Right lobe of liver (tissue), 6 donors: ENCODE results near the gene PHLDB3. TPM values are rescaled to one million over a fixed set of nuclear protein-coding genes. Genes with fewer than 3 reads are reported as not detected.

Experiments used
- ATAC-seq, 4 donors: fragments of 200-7000 bp; cut with Tn5 transposase; one replicate each; pipeline ENCODE4 v1.9.1; 2020; ENCODE audit warnings: mild to moderate bottlenecking in 4 of 4, moderate library complexity in 4 of 4
- DNase-seq, 3 donors: peaks; one replicate each; pipeline ENCODE4 v3.0.0-alpha.2; 2020
- H3K27ac ChIP-seq, 3 donors: fragments of 200-600 bp; one replicate each; pipeline ENCODE4 v1.8.0; 2022
- H3K27me3 ChIP-seq, 2 donors: fragments of 200-600 bp; one replicate each; pipeline ENCODE4 v1.8.0; 2022
- H3K36me3 ChIP-seq, 4 donors: fragments of 200-600 bp; sonication (generic) in 1 of 4; one replicate each; pipeline versions ENCODE4 v1.5.1 to v1.8.0; 2017 to 2022; ENCODE audit warnings: control low read depth in 1 of 4
- H3K4me1 ChIP-seq, 4 donors: fragments of 200-600 bp; sonication (generic) in 1 of 4; one replicate each; pipeline versions ENCODE4 v1.5.1 to v1.8.0; 2017 to 2022; ENCODE audit warnings: control low read depth in 1 of 4
- H3K4me3 ChIP-seq, 3 donors: fragments of 200-600 bp; one replicate each; pipeline ENCODE4 v1.8.0; 2022
- H3K9me3 ChIP-seq, 4 donors: fragments of 200-600 bp; sonication (generic) in 1 of 4; one replicate each; pipeline versions ENCODE4 v1.5.1 to v1.8.0; 2017 to 2022; ENCODE audit warnings: control low read depth in 1 of 4
- POLR2A ChIP-seq: fragments of 450-650 bp; IDR thresholded peaks from one replicate; pipeline ENCODE4 v1.6.1; 2017; ENCODE audit warnings: antibody characterized with exemption, mild to moderate bottlenecking
- WGBS: methylation state at CpG from one replicate; pipeline ENCODE4 v1.1.6; 2018; ENCODE audit warnings: low coverage, low lambda C conversion rate; ENCODE audit not compliant: insufficient coverage; ENCODE audit errors: missing lambda C conversion rate; 5-methylcytosine and 5-hydroxymethylcytosine counted together
- intact Hi-C, 2 donors: fragments of 100-400 bp; cut with DNase I; formaldehyde crosslinking; loops; one replicate each; pipeline versions ENCODE4 v1.11.2 to v1.14.1; 2022
- total RNA-seq, 6 experiments: library from RNA; depleted of rRNA in 2 of 6; stranded (reverse); fragments of >200 nt in 2 of 6; fragmentation: NEBNext Ultra II Directional in 3 of 6; extraction: Animal tissue kit (Norgen Biotek cat#: 25700) in 3 of 6; gene quantifications; one replicate each; pipeline versions ENCODE4 v1.1.0 to v1.2.4, GENCODE V29; 2016 to 2023
- TF ChIP-seq, protein P1 (sequence below), 4 donors: fragments of 200-600 bp in 3 of 4; fragments of 450-650 bp in 1 of 4; IDR thresholded peaks; one replicate each; pipeline versions ENCODE4 v1.5.1 to v1.8.0; 2016 to 2022; ENCODE audit warnings: antibody characterized with exemption in 4 of 4, mild to moderate bottlenecking in 2 of 4
- donor health status: DM: no; HTN: yes; CAD: no.
- donor health status: DM: no; HTN: no; CAD: no.
- donor health status: DM: no; HTN: no; CAD: no.
- donor health status: DM: no; HTN: yes; CAD: no.
- donor health status: DM: no; HTN: yes; CAD: no.

Gene PHLDB3
- total RNA-seq, 6 experiments from 2014 or later, result 9.6 to 15.0 (median 11.1) TPM

DNA sequence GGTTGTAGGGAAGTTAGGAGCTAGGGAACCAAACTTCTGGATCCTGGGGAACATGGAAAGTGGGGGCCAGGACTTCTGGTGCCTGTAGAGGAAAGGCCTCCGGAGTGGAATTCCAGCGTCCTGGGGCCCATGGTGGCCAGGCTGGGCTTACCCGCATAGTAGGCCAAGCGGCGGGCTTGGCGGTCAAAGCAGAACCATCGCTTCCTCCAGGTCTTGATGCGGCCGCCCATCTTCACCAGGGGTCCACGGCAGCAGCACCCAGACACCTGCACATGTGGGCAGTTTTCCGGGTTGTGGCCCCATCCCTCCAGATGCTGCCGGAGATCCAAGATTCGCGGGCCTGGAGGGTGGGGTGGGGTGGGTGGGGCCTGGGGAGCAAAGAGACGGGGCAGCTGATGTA, 25.3 kb downstream of the PHLDB3 start:
- H3K4me3 ChIP-seq, result no peak overlapping the region
- ATAC-seq, result no peak
- peaks cover 0 to 5% (median 0%) of the 10 kb centered on the region in 4 donors for H3K4me1 ChIP-seq
- no peak for TF ChIP-seq POLR2A
- TF ChIP-seq, protein P1, sequence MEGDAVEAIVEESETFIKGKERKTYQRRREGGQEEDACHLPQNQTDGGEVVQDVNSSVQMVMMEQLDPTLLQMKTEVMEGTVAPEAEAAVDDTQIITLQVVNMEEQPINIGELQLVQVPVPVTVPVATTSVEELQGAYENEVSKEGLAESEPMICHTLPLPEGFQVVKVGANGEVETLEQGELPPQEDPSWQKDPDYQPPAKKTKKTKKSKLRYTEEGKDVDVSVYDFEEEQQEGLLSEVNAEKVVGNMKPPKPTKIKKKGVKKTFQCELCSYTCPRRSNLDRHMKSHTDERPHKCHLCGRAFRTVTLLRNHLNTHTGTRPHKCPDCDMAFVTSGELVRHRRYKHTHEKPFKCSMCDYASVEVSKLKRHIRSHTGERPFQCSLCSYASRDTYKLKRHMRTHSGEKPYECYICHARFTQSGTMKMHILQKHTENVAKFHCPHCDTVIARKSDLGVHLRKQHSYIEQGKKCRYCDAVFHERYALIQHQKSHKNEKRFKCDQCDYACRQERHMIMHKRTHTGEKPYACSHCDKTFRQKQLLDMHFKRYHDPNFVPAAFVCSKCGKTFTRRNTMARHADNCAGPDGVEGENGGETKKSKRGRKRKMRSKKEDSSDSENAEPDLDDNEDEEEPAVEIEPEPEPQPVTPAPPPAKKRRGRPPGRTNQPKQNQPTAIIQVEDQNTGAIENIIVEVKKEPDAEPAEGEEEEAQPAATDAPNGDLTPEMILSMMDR (IDR thresholded peaks at IDR 0.05), result no peak
- intact Hi-C loops, result no loop called here
- peaks cover 0 to 7% (median 3%) of the 10 kb centered on the region in 4 donors for H3K36me3 ChIP-seq
- no peak overlapping the region for H3K27ac ChIP-seq
- no peaks in the 10 kb centered on the region for H3K27me3 ChIP-seq
- WGBS, result no CpG with 5 or more reads among the region's 15 CpGs
- no peaks in the 10 kb centered on the region for H3K9me3 ChIP-seq
- no peak for DNase-seq

DNA sequence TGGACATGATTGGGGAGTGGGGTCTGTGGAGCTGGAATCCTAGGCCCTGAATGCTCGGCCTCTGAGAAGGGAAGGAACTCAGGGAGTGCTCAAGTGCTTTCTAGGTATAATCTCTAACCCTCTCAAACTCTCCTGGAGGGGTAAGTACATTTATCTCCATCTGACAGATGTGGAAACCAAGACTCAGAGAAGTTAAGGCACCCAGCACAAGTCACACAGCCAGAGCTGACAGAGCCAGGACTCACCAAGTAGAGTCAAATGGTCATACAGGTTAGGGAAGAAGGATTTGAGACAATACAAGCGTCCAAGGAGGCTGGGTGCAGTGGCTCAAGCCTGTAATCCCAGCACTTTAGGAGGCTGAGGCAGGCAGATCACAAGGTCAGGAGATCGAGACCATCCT, 26.2 kb downstream of the PHLDB3 start:
- 100% methylated on average over 1 of the region's 3 CpGs for WGBS
- Histone ChIP-seq H3K9me3 (no peaks in the 10 kb centered on the region), H3K27me3 (no peaks in the 10 kb centered on the region), H3K27ac (no peak overlapping the region), H3K36me3 (peaks cover 0 to 7% (median 3%) of the 10 kb centered on the region in 4 donors), H3K4me1 (peaks cover 0 to 5% (median 0%) of the 10 kb centered on the region in 4 donors), H3K4me3 (no peak overlapping the region)
- intact Hi-C loops, result no loop called here
- TF ChIP-seq, protein P1 (IDR thresholded peaks at IDR 0.05), result no peak
- TF ChIP-seq POLR2A, result no peak
- DNase-seq, result no peak
- ATAC-seq, result no peak

DNA sequence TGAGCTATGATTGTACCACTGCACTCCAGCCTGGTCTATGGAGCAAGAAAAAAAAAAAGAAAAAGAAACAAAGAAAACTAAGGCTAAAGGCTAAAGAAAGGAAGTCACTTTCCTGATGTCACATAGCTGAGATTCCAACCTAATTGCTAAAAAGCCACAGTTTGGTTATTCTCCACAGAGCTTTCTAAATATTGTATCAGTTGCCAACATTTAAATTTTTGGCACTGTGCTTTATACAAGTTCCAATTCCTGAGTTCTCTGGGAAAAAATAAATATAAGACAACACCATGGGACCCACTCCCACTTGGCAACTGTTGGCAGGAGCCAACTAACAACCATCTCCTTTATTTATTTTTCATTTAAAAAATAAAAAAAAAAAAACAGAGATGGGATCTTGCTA, 27.9 kb downstream of the PHLDB3 start:
- Histone ChIP-seq H3K27me3 (no peaks in the 10 kb centered on the region), H3K27ac (no peak overlapping the region), H3K36me3 (peaks cover 0 to 7% (median 3%) of the 10 kb centered on the region in 4 donors), H3K4me3 (no peak overlapping the region), H3K4me1 (peaks cover 0 to 5% (median 0%) of the 10 kb centered on the region in 4 donors), H3K9me3 (no peaks in the 10 kb centered on the region)
- no peak for TF ChIP-seq POLR2A
- TF ChIP-seq, protein P1 (IDR thresholded peaks at IDR 0.05), result no peak
- intact Hi-C loops, result no loop called here
- no peak for ATAC-seq
- DNase-seq, result no peak

DNA sequence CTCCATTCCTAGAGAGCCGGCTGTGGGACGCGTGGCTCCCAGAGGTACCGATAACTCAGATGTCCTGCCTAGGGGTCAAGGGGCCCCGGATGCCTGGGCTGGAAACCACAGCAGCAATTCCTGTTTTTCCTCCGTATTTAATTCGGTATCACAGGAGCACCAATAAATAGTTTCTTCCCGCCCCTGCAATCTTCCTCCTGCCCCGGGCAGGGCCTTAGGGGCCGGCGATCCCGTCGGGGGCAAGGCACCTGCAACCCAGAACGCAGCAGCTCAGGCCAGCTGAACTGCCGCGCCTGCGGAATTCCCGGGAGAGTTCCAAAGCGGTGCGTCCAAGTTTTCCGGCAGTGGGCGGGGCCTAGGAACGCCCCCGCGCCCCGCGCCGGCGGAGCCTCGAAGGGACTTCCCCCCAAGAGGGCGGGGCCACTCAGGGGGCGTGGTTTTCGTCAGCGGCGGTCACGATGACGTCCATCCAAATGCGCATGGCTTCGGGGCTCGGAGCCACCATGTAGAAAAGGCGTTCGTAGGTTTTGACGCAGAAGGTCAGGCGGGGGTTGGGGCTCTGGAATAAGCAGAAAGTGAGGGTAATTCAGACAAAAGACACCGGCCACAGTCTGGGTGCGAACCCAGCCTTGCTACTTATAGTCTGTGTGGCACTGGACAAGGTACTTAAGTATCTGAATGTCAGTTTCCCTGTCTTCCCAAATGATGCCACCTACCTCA, 29.4 kb downstream of the PHLDB3 start:
- Histone ChIP-seq H3K9me3 (no peaks in the 10 kb centered on the region), H3K27ac (peak overlapping the region; percentile 56 to 74 (median 59)), H3K36me3 (peaks cover 0 to 5% (median 0%) of the 10 kb centered on the region in 4 donors), H3K4me1 (peaks cover 0 to 5% (median 0%) of the 10 kb centered on the region in 4 donors), H3K27me3 (no peaks in the 10 kb centered on the region), H3K4me3 (peak overlapping the region; percentile 17 to 36 (median 32))
- WGBS, result 12% methylated on average over 5 of the region's 46 CpGs
- DNase-seq, result peak; percentile 88 to 96 (median 95)
- TF ChIP-seq, protein P1 (IDR thresholded peaks at IDR 0.05), result no peak
- TF ChIP-seq POLR2A, result peak; percentile 47
- peak; percentile 92 to 99 (median 97) for ATAC-seq
- intact Hi-C loops, result no loop called here
